Spleen (tissue), 7 donors: ENCODE data around the gene CCDC43.

Source experiments
- CTCF ChIP-seq, 11 experiments: fragments of 200-600 bp in 7 of 11; fragments of 450-650 bp in 4 of 11; sonication (generic) in 4 of 11; IDR thresholded peaks in 8 of 11; conservative IDR thresholded peaks in 3 of 11; 1 replicate in 7 of 11; 2 replicates in 4 of 11; pipeline versions ENCODE4 v1.4.0 to v1.8.0; 2016 to 2021; ENCODE audit warnings: antibody characterized with exemption in 11 of 11, inconsistent platforms in 4 of 11, mild to moderate bottlenecking in 1 of 11
- POLR2A ChIP-seq, 3 donors: fragments of 450-650 bp; IDR thresholded peaks; one replicate each; pipeline ENCODE4 v1.5.1; 2017; ENCODE audit warnings: antibody characterized with exemption in 3 of 3, mild to moderate bottlenecking in 1 of 3
- POLR2AphosphoS5 ChIP-seq, 3 donors: sonication (generic); formaldehyde crosslinking; IDR thresholded peaks; one replicate each; pipeline ENCODE4 v1.5.1; 2017; ENCODE audit warnings: antibody characterized with exemption in 3 of 3
- donor health status: DM: no; HTN: no; CAD: no; lungs with moderate emphysema.
- donor health status: DM: no; HTN: no; CAD: no.
- donor health status: DM: no; HTN: no; CAD: no.

GRCh38 chr17:44664867-44665266 is 24.7 kb downstream of the CCDC43 start:
- TF ChIP-seq CTCF (IDR thresholded peaks at IDR 0.05 in 8 of 11, conservative IDR thresholded peaks at IDR 0.05 in 3 of 11) (no peak), POLR2AphosphoS5 (IDR thresholded peaks at IDR 0.05) (no peak), POLR2A (IDR thresholded peaks at IDR 0.05) (no peak)
